ENCODE results near the gene MED22. TPM values are rescaled to one million over a fixed set of nuclear protein-coding genes. Genes with fewer than 3 reads are reported as not detected.
"Not testable (repeated sequence)": the region's sequence is repeated elsewhere in the genome, so short reads cannot be mapped to it uniquely, and the experiment has no call there.

The MED22 gene
- total RNA-seq, 1 experiment from 2014 or later = 32.6 TPM

GRCh38 chr9:133340256-133340655 lies 7.7 kb downstream of the MED22 start:
- Mint-ChIP-seq H3K9me3 (ENCODE audit: unreplicated experiment) (no peaks in the 10 kb centered on the region), H3K27me3 (ENCODE audit: insufficient read depth, unreplicated experiment) (no peaks in the 10 kb centered on the region), H3K36me3 (ENCODE audit: insufficient read depth, unreplicated experiment) (peaks cover 35% of the 10 kb centered on the region), H3K27ac (ENCODE audit: low read depth, unreplicated experiment) (no peak overlapping the region), H3K4me1 (ENCODE audit: insufficient read depth, unreplicated experiment) (peaks cover 4% of the 10 kb centered on the region), H3K4me3 (ENCODE audit: unreplicated experiment) (no peak overlapping the region)
- no TSS peak for BruUV-seq (replicated peaks)
- no peak for DNase-seq (ENCODE audit: unreplicated experiment)
- intact Hi-C loops (cut with micrococcal nuclease) = no loop called here
- no peak for TF ChIP-seq CTCF (IDR thresholded peaks at IDR 0.05; ENCODE audit: unreplicated experiment)
- ChIA-PET CTCF (interaction anchor here (0.7 kb wide), 1 partner anchor 318 kb away, joined by 3 read pairs; no protein-coding TSS in a partner anchor), POLR2A (interaction anchor here (1.0 to 1.6 kb wide), 2 partner anchors 8 to 14 kb away, joined by 3 to 11 read pairs; partner anchors contain the start of genes MED22 and RPL7A)

- DNase-seq (ENCODE audit: unreplicated experiment) = no peak
- H3K9me3 Mint-ChIP-seq (ENCODE audit: unreplicated experiment) = no peaks in the 10 kb centered on the region
- H3K27ac Mint-ChIP-seq (ENCODE audit: low read depth, unreplicated experiment) = no peak overlapping the region
- no peaks in the 10 kb centered on the region for H3K27me3 Mint-ChIP-seq (ENCODE audit: insufficient read depth, unreplicated experiment)
- ChIA-PET CTCF (interaction anchor here (0.7 to 1.1 kb wide), 3 partner anchors 10 to 317 kb away, joined by 3 to 5 read pairs (median 4); no protein-coding TSS in a partner anchor), POLR2A (interaction anchor here (1.0 to 1.6 kb wide), 3 partner anchors 8 to 79 kb away, joined by 3 to 11 read pairs (median 3); partner anchors contain the start of genes MED22 and RPL7A)
- no TSS peak for BruUV-seq (replicated peaks)
- TF ChIP-seq CTCF (IDR thresholded peaks at IDR 0.05; ENCODE audit: unreplicated experiment) = no peak
- peaks cover 6% of the 10 kb centered on the region for H3K4me1 Mint-ChIP-seq (ENCODE audit: insufficient read depth, unreplicated experiment)
- intact Hi-C loops (cut with micrococcal nuclease) = no loop called here
- H3K36me3 Mint-ChIP-seq (ENCODE audit: insufficient read depth, unreplicated experiment) = peaks cover 36% of the 10 kb centered on the region
- no peak overlapping the region for H3K4me3 Mint-ChIP-seq (ENCODE audit: unreplicated experiment)
Observed at GRCh38 chr9:133339641-133340040, 8.3 kb downstream of the MED22 start.

GRCh38 chr9:133335924-133336811 lies 11.8 kb downstream of the MED22 start, which contains the start of gene SURF6:
Gene SURF6 (minus strand): TSS chr9:133336188. CDS start chr9:133336132, 56 bp downstream.
- POLR2A ChIA-PET = interaction anchor here (0.7 to 2.6 kb wide), 7 partner anchors 11 to 81 kb away, joined by 3 to 33 read pairs (median 4); partner anchors contain the start of genes MED22, REXO4, RPL7A and SURF1
- CTCF ChIA-PET = interaction anchor here (0.6 to 1.1 kb wide), 2 partner anchors 68 to 487 kb away, joined by 3 to 4 read pairs; no protein-coding TSS in a partner anchor
- BruUV-seq (replicated peaks) = TSS peak; percentile 87

GRCh38 chr9:133334888-133335287 lies 13.0 kb downstream of the MED22 start:
- CTCF ChIA-PET = interaction anchor here (0.6 to 1.2 kb wide), 3 partner anchors 32 to 305 kb away, joined by 3 to 4 read pairs (median 3); no protein-coding TSS in a partner anchor
- H3K27me3 Mint-ChIP-seq (ENCODE audit: insufficient read depth, unreplicated experiment); H3K4me1 Mint-ChIP-seq (ENCODE audit: insufficient read depth, unreplicated experiment); intact Hi-C loops (cut with micrococcal nuclease); H3K9me3 Mint-ChIP-seq (ENCODE audit: unreplicated experiment); DNase-seq (ENCODE audit: unreplicated experiment); BruUV-seq (replicated peaks): not testable (repeated sequence)
- H3K27ac Mint-ChIP-seq (ENCODE audit: low read depth, unreplicated experiment) = peak overlapping the region; percentile 81
- POLR2A ChIA-PET = interaction anchor here (0.6 to 2.6 kb wide), 12 partner anchors 13 to 488 kb away, joined by 3 to 33 read pairs (median 4); partner anchors contain the start of genes MED22, REXO4, RPL7A and STKLD1
- peak overlapping the region; percentile 93 for H3K4me3 Mint-ChIP-seq (ENCODE audit: unreplicated experiment)
- peaks cover 52% of the 10 kb centered on the region for H3K36me3 Mint-ChIP-seq (ENCODE audit: insufficient read depth, unreplicated experiment)

More at GRCh38 chr9:133335924-133336811, 11.8 kb downstream of the MED22 start, which contains the start of gene SURF6:
- H3K4me1 Mint-ChIP-seq (ENCODE audit: insufficient read depth, unreplicated experiment) = peaks cover 6% of the 10 kb centered on the region
- peak within 1 kb of the TSS; percentile 81 for H3K27ac Mint-ChIP-seq (ENCODE audit: low read depth, unreplicated experiment)
- no peaks in the 10 kb centered on the region for H3K9me3 Mint-ChIP-seq (ENCODE audit: unreplicated experiment)
- no peaks in the 10 kb centered on the region for H3K27me3 Mint-ChIP-seq (ENCODE audit: insufficient read depth, unreplicated experiment)
- TF ChIP-seq CTCF (IDR thresholded peaks at IDR 0.05; ENCODE audit: unreplicated experiment) = no peak
- H3K4me3 Mint-ChIP-seq (ENCODE audit: unreplicated experiment) = peak within 1 kb of the TSS; percentile 93
- peaks cover 50% of the 10 kb centered on the region for H3K36me3 Mint-ChIP-seq (ENCODE audit: insufficient read depth, unreplicated experiment)
- intact Hi-C loops (cut with micrococcal nuclease) = no loop called here
- DNase-seq (ENCODE audit: unreplicated experiment) = peak; percentile 91

Measured in MCF 10A (cell line).